ENCODE results near the gene ROCK2.
A peak's percentile ranks its signal among the peaks of the same experiment; 100 is the strongest.

Gene ROCK2

GRCh38 chr2:11201969-11202368, 142.5 kb downstream of the ROCK2 start:
- DNase-seq (ENCODE audit: extremely low read depth, low read depth): no peak
- TF ChIP-seq CTCF (IDR thresholded peaks at IDR 0.05; ENCODE audit: low read depth, low read length): no peak

GRCh38 chr2:11200651-11201050, 143.8 kb downstream of the ROCK2 start:
- DNase-seq (ENCODE audit: extremely low read depth, low read depth): no peak
- TF ChIP-seq CTCF (IDR thresholded peaks at IDR 0.05; ENCODE audit: low read depth, low read length): no peak

- TF ChIP-seq CTCF (IDR thresholded peaks at IDR 0.05; ENCODE audit: low read depth, low read length): no peak
- no peak for DNase-seq (ENCODE audit: extremely low read depth, low read depth)
These were observed 148.2 kb downstream of the ROCK2 start for GRCh38 chr2:11196246-11196645.

- no peak for TF ChIP-seq CTCF (IDR thresholded peaks at IDR 0.05; ENCODE audit: low read depth, low read length)
- no peak for DNase-seq (ENCODE audit: extremely low read depth, low read depth)
These were observed 156.7 kb downstream of the ROCK2 start for GRCh38 chr2:11187731-11188130.

- TF ChIP-seq CTCF (IDR thresholded peaks at IDR 0.05; ENCODE audit: low read depth, low read length): no peak
- DNase-seq (ENCODE audit: extremely low read depth, low read depth): peak; percentile 14
These were observed 157.3 kb downstream of the ROCK2 start for GRCh38 chr2:11187083-11187619.

- no peak for DNase-seq (ENCODE audit: extremely low read depth, low read depth)
- TF ChIP-seq CTCF (IDR thresholded peaks at IDR 0.05; ENCODE audit: low read depth, low read length): no peak
These were observed 158.3 kb downstream of the ROCK2 start for GRCh38 chr2:11186145-11186544.

- no peak for TF ChIP-seq CTCF (IDR thresholded peaks at IDR 0.05; ENCODE audit: low read depth, low read length)
- DNase-seq (ENCODE audit: extremely low read depth, low read depth): no peak
These were observed 161.5 kb downstream of the ROCK2 start for GRCh38 chr2:11182951-11183350.

Data from AG09319 (cell line).